HL-60/S4 treated with phorbol 12-myristate 13-acetate at 8.2 ng/mL for 4 days and 3 days (cell line): Measurements from ENCODE around the gene MMADHC.

ENCODE experiments used
- in situ Hi-C: fragments of 300-500 bp; cut with MboI; formaldehyde crosslinking; loops from 2 replicates; pipeline ENCODE4 v1.15.0; 2022; ENCODE audit warnings: low sequenced_read_pairs

MMADHC gene

DNA sequence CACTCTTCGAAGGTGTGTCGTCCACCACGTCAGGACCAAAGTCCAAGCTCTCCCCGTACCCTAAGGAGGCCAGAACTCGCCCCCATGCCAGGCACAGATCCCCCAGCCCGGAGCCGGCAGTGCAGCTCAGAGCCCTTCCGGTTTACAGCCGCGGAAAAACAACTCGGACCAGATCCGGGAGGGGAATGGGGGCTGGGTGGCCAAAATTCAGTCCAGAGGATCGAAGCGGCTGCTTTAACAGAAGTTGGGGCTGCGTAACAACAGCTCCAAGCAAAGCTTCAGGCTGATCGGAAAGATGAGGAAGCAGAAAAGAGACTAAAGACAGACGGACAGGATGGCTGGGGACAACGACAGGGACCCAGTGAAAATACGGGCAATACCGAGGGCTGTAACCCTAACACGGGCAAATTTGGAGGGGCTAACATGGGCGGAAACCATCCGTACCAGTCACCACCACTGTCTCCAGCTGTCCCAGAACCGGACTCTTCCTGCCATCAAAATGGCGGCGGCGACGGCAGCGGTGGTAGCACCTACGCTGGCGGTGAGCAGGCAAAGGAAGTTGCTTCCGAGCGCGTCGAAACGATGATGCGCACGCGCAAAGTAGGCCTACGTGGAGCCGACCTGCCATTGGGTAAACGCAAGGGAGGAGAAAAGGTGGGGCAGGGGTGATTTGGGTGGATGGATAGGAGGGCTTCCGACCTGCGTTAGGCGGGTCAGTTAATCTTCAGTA, at the start of gene MMADHC:
Gene MMADHC, minus strand, starts transcription at position 556 of the 730 bp plus-strand sequence. CDS start 678 bp downstream, outside the sequence.
- in situ Hi-C loops = no loop called here

- in situ Hi-C loops = no loop called here
These were observed 46.5 kb upstream of the MMADHC start for GRCh38 chr2:149634103-149634502.

DNA sequence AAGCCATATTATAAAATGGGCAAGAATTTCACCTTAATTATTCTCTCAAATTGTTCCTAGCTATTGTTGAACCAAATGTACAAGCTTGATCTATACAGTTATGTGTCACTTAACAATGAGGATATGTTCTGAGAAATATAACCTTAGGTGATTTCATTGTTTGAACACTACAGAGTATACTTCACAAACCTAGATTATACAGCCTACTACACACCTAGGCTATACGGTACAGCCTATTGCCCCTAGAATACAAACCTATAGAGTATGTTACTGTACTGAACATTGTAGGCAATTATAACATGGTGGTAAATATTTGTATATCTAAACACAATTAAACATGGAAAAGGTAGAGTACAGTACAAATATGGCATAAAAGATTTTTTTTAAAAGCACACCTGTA, 42.9 kb upstream of the MMADHC start:
- in situ Hi-C loops = no loop called here

GRCh38 chr2:149629026-149629425, 41.5 kb upstream of the MMADHC start:
- in situ Hi-C loops = no loop called here

DNA sequence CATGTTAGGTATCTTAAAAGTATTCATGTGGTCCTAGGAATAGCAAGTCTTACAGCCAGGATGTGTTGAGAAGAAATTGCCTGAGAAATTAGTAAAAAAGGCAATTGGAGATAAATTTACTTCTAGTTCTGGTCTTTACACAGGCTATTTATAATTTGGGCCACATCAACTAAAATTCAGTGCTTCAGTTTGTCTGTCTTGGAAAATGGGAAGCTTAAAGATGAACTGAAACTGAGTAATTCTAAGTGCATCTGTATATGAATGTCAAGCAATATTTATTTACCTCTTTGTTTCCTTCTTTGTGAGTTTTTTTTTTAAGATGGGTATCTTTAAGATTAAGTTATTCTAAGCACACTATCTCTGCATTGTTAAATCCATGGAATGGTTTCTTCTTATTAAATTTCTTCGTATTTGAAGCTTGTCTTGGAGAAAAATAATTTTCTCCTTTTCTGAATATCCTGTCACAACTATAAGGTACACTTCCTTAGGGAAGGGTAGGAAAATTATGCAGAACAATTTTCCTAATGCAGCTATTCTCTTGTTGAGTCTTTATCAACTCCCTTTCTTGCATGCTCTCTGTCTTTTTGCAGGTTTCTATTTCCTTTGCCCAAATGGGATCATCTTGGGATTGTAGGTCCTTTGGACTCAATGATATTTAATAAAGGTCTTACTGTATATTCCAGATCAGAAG, 39.7 kb upstream of the MMADHC start:
- in situ Hi-C loops = no loop called here

DNA sequence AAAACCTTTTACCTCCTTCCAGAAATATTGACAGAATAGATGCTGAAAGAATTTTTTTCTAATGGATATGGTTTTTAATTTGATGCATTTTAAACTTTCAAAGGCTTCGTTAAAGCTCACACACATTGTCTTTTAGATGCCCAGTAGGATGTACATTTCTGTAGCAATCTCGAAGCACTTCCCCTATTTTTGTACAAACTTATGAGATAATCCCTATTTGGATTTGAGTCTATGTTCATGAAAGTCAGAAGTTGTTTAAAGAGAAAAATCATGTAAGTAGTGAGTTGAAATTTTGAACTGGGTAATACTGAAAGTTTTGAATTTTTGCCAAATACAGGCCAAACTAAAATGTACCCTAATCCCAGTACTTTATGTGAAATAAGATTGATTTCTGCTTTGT, 38.1 kb upstream of the MMADHC start:
- in situ Hi-C loops = no loop called here

GRCh38 chr2:149625271-149625670, 37.7 kb upstream of the MMADHC start:
- in situ Hi-C loops = no loop called here

DNA sequence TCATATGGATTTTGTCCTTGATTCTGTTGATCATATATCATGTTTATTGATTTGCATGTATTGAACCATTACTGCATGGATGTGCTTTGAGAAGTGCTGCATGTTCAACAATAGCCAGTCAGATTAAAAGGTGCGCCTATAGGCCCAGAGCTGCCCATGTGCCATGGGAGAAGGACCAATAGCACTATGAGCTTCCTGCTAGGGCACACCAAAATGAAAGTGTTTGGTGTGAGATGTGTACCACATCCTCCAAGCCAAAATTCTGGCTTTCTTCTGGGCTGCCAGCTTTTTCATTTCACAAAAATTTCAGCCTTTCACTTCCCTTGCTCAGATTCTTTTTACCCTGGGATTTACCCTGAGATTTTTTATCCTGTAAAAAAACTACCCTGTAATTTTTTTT, 34.8 kb upstream of the MMADHC start:
- in situ Hi-C loops = no loop called here

- in situ Hi-C loops = no loop called here
These were observed 29.9 kb upstream of the MMADHC start for GRCh38 chr2:149617476-149617875.

DNA sequence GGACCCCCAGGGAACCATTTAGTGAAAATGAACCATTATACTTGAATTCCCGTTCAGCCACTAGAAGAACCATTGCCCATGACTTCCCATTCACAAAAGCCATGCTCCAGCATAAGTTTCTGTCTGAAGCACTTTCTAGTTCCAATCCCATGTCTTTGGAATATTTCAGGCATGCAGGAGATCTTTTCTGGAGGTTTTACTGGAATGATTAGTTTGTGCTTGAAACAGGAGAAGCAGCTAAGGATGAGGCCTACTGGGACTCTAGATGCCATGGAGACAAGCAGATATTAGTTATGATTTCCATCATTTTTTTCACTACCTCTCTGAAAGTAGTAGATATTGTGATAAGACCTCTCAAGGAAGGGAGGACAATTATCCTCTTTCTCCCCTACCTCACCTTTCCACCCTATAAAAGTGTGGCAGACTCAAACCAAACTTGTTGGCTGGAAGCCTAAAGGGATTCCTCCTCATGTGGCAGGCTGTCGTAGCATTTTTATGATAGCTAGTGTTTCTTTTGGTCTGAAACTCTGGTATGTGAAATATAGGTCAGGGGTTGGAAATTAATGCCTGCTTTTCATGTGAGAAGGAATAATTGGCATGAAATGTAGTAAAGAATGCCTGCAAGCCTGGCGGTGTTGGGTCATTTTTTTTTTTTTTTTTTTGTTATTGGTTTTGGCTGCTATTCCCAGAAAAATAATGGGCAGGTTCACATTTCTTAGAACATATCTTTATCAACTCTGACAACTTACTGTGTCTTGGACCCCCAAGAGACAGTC, 29.3 kb upstream of the MMADHC start:
- in situ Hi-C loops = no loop called here

DNA sequence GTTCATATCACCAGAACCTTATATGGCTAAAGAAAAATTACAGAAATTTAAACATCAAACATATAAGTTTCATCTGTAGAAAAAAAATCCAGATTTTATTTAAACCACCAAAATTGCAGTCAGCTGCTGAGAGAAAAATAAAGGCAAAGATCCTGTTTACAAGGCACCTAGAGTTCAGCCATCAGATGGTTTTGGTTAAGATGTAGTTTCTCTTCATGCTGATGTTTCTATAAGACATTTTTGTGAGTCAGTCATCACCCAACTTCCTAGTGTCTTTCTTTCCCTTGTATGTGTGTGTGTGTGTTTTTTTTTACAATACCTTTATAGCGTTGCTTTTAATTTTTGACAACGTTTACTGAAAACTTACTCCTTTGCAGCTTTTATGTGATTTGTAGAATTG, 26.1 kb upstream of the MMADHC start:
- in situ Hi-C loops = no loop called here

DNA sequence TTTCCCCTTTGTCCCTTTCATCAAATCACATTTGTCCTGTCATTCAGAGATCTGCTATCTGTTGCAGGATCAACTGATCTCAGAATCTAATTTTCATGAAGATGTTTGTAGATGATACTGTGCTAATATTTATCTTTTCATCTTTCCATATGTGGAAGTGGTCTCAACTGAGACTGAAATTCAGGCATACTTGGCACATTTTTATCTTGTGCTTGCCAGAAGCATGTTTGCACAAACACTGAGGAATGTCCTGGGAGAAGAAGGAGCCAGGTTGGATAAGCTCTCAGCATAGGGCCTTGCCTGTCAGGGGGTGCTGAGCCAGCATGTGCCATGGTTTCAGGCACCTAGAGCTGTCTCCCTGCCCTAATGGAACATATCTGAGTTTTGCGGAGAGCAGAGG, 24.5 kb upstream of the MMADHC start:
- in situ Hi-C loops = no loop called here

- in situ Hi-C loops = no loop called here
These were observed 23.7 kb upstream of the MMADHC start for GRCh38 chr2:149611100-149611820.

DNA sequence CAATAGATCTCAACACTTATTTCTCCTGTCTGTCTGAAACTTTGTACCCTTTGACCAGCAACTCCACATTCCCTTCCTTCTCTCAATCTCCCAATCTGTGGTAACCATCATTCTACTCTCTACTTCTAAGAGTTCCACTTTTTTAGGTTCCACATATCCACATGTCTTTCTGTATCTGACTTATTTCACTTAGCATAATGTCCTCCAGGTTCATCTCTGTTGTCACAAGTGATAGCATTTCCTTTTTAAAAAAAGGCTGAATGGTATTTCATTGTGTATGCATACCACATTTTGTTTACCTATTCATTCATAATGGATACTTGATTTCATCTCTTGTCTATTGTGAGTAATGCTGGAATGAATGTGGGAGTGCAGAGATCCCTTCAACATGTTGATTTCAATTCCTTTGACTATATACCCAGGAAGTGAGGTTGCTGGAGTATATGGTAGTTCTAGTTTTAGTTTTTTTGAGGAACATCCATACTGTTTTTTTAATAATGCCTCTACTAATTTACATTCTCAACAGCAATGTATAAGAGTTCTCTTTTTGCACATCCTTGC, 18.8 kb upstream of the MMADHC start:
- in situ Hi-C loops = no loop called here

DNA sequence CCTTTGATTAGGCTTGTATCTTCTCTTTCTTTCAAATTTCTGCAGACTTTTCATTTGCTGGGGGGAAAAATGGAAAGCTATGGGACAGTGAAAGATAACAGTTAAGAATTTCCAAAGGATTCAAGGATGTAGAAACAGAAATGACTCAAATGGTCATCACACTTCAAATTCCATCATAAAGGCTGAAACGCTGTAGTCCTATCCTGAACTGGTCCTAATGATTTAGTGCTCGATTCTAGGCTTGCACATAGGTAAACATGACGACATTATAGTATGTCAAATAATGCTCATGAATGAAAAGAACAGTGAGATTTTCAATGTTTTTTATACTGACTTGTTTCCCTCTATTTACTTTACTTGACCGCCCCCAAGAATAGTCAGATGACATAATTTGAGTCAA, 15.7 kb upstream of the MMADHC start:
- in situ Hi-C loops = no loop called here

DNA sequence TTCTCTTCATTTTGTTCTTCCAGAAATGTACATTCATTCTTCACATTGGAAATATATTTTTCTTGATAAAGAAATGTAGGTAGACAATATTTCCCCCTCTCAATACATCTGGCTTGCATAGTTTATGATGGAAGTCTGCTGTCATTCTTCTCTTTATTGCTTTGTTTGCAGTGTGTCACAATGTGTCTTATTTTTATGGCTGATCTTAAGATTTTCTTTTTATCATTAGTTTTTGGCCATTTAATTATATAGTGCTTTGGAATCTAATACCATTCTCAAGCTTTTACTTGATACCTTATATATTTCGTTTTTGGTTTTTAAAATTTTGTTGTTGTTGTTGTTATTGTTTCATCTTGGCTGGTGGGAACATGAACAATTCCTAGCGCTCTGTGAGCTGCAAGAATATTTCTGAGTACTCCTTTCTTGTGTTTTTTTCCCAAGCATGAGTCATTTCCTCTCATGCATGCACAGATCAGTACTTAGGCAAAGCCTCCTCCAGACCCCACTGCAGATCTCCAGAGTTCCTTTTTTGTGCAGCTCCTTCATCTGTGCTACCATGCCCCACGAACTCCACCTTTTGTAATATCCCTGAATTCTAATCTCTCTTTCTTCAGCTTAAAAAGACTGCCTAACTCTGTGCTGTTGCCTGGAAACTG, 13.7 kb upstream of the MMADHC start:
- in situ Hi-C loops = no loop called here

DNA sequence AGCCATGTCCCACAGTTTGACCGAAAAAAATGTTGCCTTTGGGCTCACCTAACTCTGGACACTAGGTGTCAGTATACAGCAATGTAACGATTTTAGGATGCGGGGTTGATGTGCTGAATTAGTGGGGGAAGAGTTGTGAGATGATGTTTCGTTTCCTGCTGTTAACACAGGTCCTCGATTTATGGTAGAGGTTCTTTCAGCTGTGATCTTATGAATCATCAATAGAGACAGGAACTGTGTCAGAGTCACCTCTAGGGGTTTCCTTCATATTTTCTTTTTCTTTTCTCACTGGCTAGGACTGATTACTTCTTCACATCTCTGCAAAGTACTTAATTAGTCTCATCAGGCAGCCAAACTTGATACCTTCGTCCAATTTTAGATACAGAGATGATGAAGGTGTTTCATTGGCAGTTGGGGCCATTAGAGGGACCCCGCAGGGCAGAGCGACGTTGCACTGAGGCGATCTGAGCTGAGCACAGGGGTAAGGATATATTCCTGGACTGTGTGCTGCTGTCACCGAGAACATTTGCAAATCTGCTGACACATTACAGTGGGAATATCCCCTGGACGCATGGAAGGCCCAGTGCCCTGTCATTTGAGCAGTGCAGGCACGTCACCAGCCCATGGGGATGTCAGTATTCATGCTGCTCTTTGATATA, 10.2 kb upstream of the MMADHC start:
- in situ Hi-C loops = no loop called here

DNA sequence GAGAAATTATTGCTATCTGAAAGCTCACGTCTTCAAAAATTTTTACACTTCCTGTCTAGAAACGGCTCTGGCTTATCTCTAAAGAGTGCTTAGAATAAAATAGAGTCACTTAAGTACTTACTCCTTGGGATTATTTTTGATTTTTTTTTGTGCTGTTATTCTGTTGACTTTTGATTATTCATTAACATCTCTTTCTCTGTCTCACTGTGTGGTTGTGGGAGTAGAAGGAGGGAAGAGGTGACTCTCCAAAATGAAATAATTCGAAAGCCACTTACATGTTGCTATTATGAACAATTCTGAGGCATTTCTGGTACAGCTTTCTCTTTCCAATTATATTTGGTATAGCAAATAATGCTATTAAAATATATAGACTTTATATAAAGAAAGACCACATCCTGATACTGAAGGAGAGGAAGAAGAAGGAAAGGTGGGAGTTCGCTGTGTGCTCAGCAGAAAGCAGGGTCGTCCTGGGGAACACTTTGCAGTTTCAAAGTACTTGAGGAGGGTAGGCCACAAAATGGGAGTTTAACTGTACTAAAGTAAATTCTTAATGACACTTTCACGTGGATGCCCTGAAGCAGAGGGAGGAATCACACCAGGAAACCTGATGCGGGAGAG, 9.6 kb upstream of the MMADHC start:
- in situ Hi-C loops = no loop called here

- in situ Hi-C loops = no loop called here
These were observed 8.9 kb upstream of the MMADHC start for GRCh38 chr2:149596471-149596870.
